ENCODE measurements around the gene EPB41L2. TPM values are rescaled to one million over a fixed set of nuclear protein-coding genes. Genes with fewer than 3 reads are reported as not detected.
A peak's percentile ranks its signal among the peaks of the same experiment; 100 is the strongest.

EPB41L2 gene
- total RNA-seq, 1 donor from 2014 or later = 136 TPM

- peaks cover 15% of the 10 kb centered on the region for H3K4me1 ChIP-seq (ENCODE audit: insufficient read depth, low read length)
- FAIRE-seq (peak; percentile 41), DNase-seq (ENCODE audit: low read depth) (no peak)
- no peak for TF ChIP-seq EZH2 (IDR thresholded peaks at IDR 0.05; ENCODE audit: insufficient read depth, low read length)
- TF ChIP-seq, protein P1, sequence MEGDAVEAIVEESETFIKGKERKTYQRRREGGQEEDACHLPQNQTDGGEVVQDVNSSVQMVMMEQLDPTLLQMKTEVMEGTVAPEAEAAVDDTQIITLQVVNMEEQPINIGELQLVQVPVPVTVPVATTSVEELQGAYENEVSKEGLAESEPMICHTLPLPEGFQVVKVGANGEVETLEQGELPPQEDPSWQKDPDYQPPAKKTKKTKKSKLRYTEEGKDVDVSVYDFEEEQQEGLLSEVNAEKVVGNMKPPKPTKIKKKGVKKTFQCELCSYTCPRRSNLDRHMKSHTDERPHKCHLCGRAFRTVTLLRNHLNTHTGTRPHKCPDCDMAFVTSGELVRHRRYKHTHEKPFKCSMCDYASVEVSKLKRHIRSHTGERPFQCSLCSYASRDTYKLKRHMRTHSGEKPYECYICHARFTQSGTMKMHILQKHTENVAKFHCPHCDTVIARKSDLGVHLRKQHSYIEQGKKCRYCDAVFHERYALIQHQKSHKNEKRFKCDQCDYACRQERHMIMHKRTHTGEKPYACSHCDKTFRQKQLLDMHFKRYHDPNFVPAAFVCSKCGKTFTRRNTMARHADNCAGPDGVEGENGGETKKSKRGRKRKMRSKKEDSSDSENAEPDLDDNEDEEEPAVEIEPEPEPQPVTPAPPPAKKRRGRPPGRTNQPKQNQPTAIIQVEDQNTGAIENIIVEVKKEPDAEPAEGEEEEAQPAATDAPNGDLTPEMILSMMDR (IDR thresholded peaks at IDR 0.05; ENCODE audit: insufficient read depth, low read depth, low read length) = no peak
- Mint-ChIP-seq H3K27me3 (ENCODE audit: low read depth, unreplicated experiment) (no peaks in the 10 kb centered on the region), H3K4me1 (ENCODE audit: low read depth, unreplicated experiment) (peaks cover 52% of the 10 kb centered on the region), H3K4me3 (ENCODE audit: unreplicated experiment) (no peak overlapping the region), H3K9me3 (ENCODE audit: unreplicated experiment) (peaks cover 2% of the 10 kb centered on the region), H3K27ac (ENCODE audit: unreplicated experiment) (peak overlapping the region; percentile 3), H3K36me3 (ENCODE audit: low read depth, unreplicated experiment) (no peaks in the 10 kb centered on the region)
- no peaks in the 10 kb centered on the region for H3K27me3 ChIP-seq (ENCODE audit: insufficient read depth, low read length)
- H3K79me2 ChIP-seq (ENCODE audit: insufficient read depth, low read length) = peaks cover 48% of the 10 kb centered on the region
- no peak overlapping the region for H3K4me3 ChIP-seq (ENCODE audit: insufficient read depth, low read depth, low read length)
- H4K20me1 ChIP-seq (ENCODE audit: insufficient read depth, low read length) = peaks cover 6% of the 10 kb centered on the region
- H3K9me3 ChIP-seq (ENCODE audit: insufficient read depth, low read depth, low read length) = no peaks in the 10 kb centered on the region
- H3K36me3 ChIP-seq (ENCODE audit: insufficient read depth, low read length) = no peaks in the 10 kb centered on the region
- H3K27ac ChIP-seq (ENCODE audit: low read depth, low read length) = no peak overlapping the region
- H3K9ac ChIP-seq (ENCODE audit: low read length) = no peak overlapping the region
- no peak overlapping the region for H2AFZ ChIP-seq (ENCODE audit: low read depth, low read length)
- peak overlapping the region; percentile 60 for H3K4me2 ChIP-seq (ENCODE audit: low read length)
Measured at GRCh38 chr6:130969791-130970491, 93.1 kb downstream of the EPB41L2 start.

DNA sequence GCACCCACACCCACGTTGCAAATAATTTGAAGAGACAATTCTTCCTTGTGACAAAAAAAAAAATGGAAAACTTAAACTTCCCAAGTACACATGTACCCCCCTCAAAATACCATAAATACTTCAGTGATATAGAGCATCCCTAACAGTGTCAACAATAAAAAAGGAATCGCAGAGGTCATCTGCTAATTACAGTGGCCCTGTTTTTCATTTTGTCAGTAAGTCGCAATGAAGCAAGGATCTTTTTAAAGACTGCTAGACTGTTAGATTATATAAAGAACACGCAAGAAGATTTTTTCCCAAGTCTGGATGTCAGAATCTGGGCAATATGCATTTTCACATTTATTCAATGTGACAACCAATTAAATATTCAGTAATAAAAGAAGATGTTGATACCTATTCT lies 93.9 kb downstream of the EPB41L2 start:
- Histone ChIP-seq H3K4me3 (ENCODE audit: insufficient read depth, low read depth, low read length) (no peak overlapping the region), H3K27ac (ENCODE audit: low read depth, low read length) (no peak overlapping the region), H3K79me2 (ENCODE audit: insufficient read depth, low read length) (peaks cover 50% of the 10 kb centered on the region), H3K9ac (ENCODE audit: low read length) (no peak overlapping the region), H3K27me3 (ENCODE audit: insufficient read depth, low read length) (no peaks in the 10 kb centered on the region), H3K36me3 (ENCODE audit: insufficient read depth, low read length) (no peaks in the 10 kb centered on the region), H4K20me1 (ENCODE audit: insufficient read depth, low read length) (peaks cover 6% of the 10 kb centered on the region), H3K4me2 (ENCODE audit: low read length) (peak overlapping the region; percentile 60), H2AFZ (ENCODE audit: low read depth, low read length) (no peak overlapping the region), H3K9me3 (ENCODE audit: insufficient read depth, low read depth, low read length) (no peaks in the 10 kb centered on the region), H3K4me1 (ENCODE audit: insufficient read depth, low read length) (peaks cover 15% of the 10 kb centered on the region)
- TF ChIP-seq, protein P1 (IDR thresholded peaks at IDR 0.05; ENCODE audit: insufficient read depth, low read depth, low read length) = no peak
- TF ChIP-seq EZH2 (IDR thresholded peaks at IDR 0.05; ENCODE audit: insufficient read depth, low read length) = no peak
- DNase-seq (ENCODE audit: low read depth) (no peak), FAIRE-seq (no peak)
- Mint-ChIP-seq H3K36me3 (ENCODE audit: low read depth, unreplicated experiment) (no peaks in the 10 kb centered on the region), H3K4me1 (ENCODE audit: low read depth, unreplicated experiment) (peaks cover 54% of the 10 kb centered on the region), H3K9me3 (ENCODE audit: unreplicated experiment) (peaks cover 2% of the 10 kb centered on the region), H3K4me3 (ENCODE audit: unreplicated experiment) (peak overlapping the region; percentile 51), H3K27me3 (ENCODE audit: low read depth, unreplicated experiment) (no peaks in the 10 kb centered on the region), H3K27ac (ENCODE audit: unreplicated experiment) (peak overlapping the region; percentile 8)

- Histone ChIP-seq H3K79me2 (ENCODE audit: insufficient read depth, low read length) (peaks cover 43% of the 10 kb centered on the region), H3K4me2 (ENCODE audit: low read length) (no peak overlapping the region), H3K9me3 (ENCODE audit: insufficient read depth, low read depth, low read length) (no peaks in the 10 kb centered on the region), H3K36me3 (ENCODE audit: insufficient read depth, low read length) (no peaks in the 10 kb centered on the region), H4K20me1 (ENCODE audit: insufficient read depth, low read length) (peaks cover 6% of the 10 kb centered on the region), H3K4me1 (ENCODE audit: insufficient read depth, low read length) (peaks cover 15% of the 10 kb centered on the region), H2AFZ (ENCODE audit: low read depth, low read length) (no peak overlapping the region), H3K27me3 (ENCODE audit: insufficient read depth, low read length) (no peaks in the 10 kb centered on the region), H3K9ac (ENCODE audit: low read length) (no peak overlapping the region), H3K27ac (ENCODE audit: low read depth, low read length) (no peak overlapping the region), H3K4me3 (ENCODE audit: insufficient read depth, low read depth, low read length) (no peak overlapping the region)
- TF ChIP-seq, protein P1 (IDR thresholded peaks at IDR 0.05; ENCODE audit: insufficient read depth, low read depth, low read length) = no peak
- no peak for TF ChIP-seq EZH2 (IDR thresholded peaks at IDR 0.05; ENCODE audit: insufficient read depth, low read length)
- Mint-ChIP-seq H3K4me3 (ENCODE audit: unreplicated experiment) (no peak overlapping the region), H3K36me3 (ENCODE audit: low read depth, unreplicated experiment) (no peaks in the 10 kb centered on the region), H3K27ac (ENCODE audit: unreplicated experiment) (peak overlapping the region; percentile 83), H3K9me3 (ENCODE audit: unreplicated experiment) (peaks cover 2% of the 10 kb centered on the region), H3K4me1 (ENCODE audit: low read depth, unreplicated experiment) (peaks cover 51% of the 10 kb centered on the region), H3K27me3 (ENCODE audit: low read depth, unreplicated experiment) (no peaks in the 10 kb centered on the region)
- no peak for FAIRE-seq
- peak; percentile 37 for DNase-seq (ENCODE audit: low read depth)
Measured at GRCh38 chr6:130968476-130968875, 94.6 kb downstream of the EPB41L2 start.
